Epidermal melanocyte (primary cell): ENCODE data around the gene PDE8A.

Experiments used
- DNase-seq: peaks from one replicate; pipeline ENCODE4 v3.0.0; 2011; ENCODE audit warnings: low spot score; ENCODE audit not compliant: insufficient read length

PDE8A gene

DNA sequence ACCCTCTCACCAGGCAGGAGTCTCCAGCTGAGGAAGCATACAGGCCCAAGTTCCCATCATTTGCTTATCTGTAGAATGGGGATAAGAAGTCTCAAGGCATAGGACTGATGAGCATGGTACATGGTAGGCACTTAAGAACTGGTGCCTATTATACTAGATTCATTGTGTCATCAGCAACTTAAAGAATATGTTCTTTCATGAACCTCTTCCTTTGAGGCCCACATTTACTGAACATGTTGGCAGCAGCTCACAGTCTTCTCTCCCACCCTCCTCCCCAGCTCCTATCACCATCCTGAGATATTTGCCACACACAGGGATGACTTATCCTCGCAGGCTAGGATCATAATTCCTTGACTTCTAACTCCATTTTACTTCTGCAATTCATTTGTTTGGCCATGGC lies 142.5 kb downstream of the PDE8A start:
- DNase-seq: no peak

DNA sequence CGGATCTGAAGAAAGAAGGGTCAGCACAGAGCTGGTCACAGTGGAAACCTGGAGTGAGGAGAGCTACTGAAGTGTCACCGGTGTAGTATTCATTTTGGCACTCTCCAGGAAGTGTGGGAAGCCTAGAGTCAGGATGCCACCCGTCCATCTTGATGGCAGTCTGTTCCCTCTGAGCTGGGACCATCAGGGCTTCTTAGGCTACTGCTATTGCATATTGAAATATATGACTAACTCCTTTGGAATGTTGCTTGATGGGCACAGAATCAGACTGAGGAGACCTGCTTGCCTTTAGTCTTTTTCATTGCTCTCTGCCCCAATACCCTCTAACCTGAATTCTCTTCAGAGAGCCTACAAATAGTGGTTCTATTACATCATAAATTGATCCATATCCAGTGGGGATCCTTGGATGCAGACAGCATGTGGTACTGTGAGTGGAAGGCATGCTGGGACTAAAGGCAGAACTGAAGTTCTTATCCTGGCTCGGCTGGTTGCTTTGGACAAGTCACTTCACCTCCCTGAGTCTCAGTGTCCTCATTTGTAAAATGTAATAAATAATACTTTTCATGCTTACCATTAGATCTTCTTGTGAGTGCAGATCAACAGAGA lies 143.5 kb downstream of the PDE8A start:
- DNase-seq: no peak

DNA sequence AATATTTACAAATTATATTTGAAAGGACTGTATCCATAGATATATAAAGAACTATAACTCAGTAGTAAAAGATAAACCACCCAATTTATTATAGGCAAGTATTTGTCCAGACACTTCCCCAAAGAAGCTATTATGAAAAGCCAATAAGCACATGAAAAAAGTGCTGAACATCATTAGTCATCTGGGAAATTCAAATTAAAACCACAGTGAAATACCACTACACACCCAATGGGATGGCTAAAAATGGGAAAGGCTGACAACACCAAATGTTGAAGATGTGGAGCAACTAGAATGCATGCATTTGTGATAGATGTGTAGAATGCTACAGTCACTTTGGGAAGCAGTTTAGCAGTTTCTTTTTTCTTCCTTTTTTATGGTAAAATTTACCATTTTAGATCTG lies 147.0 kb downstream of the PDE8A start:
- no peak for DNase-seq

- DNase-seq: no peak
Observed at GRCh38 chr15:85129881-85130280, 148.2 kb downstream of the PDE8A start.

DNA sequence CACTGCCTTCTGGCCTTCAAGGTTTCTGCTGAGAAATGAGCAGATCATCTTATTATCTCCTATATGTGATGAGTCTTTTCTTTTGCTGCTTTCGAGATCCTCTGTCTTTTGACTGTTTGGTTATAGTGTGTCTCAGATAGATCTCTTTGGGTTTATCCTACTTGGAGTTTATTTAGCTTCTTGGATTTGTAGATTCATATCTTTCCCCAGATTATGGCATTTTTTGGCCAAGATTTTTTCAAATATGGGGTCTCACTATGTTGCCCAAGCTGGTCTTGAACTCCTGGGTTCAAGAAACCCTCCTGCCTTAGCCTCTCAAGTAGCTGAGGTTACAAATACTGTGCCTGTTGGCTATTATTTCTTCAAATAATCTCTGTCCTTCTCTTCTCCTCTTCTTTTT lies 150.3 kb downstream of the PDE8A start:
- DNase-seq: no peak

DNA sequence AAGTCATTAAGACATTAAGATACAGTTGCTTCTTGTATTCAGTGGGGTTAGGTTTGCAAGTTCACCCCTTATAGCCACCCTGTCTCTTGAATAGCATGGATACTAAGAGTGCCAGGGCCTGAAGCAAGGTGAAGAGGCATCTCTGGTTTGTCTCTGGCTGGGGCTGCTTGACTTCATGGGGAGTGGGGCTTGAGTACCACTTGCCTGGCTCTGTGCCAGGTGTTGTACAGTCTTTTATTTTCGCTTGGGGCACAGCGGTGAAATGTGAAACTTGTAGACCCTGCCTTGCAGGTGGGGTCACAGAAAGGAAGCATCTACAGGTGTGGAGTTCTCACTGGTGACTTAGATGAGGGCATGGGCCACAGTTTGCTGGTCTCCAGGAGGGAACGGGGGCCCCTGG lies 152.1 kb downstream of the PDE8A start:
- DNase-seq: no peak

- DNase-seq: no peak
Observed at GRCh38 chr15:85137489-85138168, 156.0 kb downstream of the PDE8A start.

- DNase-seq: no peak
Observed at GRCh38 chr15:85139391-85139790, 157.7 kb downstream of the PDE8A start.

DNA sequence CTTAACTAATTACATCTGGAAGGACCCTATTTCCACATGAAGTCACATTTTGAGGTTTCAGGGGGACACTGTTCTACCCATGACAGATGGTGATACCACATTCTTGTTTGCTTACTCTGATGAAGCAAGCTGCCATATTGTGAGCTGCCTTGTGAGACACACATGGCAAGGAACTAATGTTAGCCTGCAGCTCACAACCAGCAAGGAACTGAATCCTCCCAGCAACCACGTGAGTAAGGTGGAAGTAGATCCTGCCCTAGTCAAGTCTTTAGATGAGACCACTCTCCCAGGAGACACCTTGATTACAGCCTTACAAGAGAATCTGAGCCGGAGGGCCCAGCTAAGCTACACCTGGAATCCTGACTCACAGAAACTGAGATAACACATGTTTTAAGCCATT lies 160.1 kb downstream of the PDE8A start:
- no peak for DNase-seq

DNA sequence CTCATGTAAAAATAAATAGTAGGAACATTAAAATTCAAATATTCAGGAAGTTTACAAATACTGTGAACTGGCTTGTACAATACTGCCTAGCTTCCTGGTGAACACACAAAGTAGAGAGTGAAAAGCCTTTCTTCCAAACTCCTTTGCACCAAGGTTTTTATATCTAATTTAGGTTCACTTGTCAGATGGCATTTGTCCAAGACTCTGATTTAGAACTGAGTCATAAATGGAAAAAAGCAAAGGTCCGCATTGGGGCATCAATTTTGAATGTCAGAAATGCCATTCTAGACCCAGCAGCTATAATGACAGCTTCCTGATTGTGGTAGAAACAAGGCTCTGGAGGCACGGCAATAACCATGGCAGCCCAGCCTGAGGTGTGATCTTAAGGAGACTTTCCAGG lies 160.7 kb downstream of the PDE8A start:
- no peak for DNase-seq

DNA sequence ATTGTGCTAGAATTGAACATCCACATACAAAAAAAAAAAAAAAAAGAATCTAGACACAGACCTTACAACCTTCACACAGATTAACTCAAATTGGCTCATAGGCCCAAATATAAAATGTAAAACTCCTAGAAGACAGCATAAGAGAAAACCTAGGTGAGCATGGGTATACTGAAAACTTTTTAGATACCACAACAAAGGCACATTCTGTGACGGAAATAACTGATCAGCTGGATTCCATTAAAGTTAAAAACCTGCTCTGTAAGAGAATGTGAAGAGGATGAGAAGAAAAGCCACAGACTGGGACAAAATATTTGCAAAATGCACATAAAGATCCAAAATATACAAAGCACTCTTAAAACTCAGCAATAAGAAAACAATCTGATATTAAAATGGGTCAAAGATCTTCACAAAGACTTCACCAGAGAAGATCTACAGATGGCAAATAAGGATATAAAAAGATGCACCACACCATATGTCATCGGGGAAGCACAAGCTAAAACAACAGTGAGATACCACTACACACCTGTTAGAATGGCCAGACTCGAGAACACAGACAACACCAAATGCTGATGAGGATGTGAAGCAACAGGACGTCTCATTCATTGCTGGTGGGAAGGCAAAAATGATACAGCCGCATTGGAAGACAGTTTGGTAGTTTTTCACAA lies 167.9 kb downstream of the PDE8A start:
- DNase-seq: no peak

DNA sequence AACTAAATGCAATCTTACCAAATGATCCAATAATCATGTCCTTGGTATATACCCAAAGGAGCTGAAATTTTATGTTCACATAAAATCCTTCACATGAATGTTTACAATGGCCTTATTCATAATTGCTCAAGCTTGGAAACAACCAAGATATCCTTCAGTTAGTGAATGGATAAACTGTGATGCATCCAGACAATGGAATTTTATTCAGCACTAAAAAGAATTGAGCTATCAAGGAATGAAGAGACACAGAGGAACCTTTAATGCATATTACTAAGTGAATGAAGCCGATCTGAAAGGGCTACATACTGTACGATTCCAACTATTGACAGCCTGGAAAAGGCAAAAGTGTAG lies 168.4 kb downstream of the PDE8A start:
- peak; percentile 57 for DNase-seq

GRCh38 chr15:85151145-85151544 lies 169.5 kb downstream of the PDE8A start:
- no peak for DNase-seq

DNA sequence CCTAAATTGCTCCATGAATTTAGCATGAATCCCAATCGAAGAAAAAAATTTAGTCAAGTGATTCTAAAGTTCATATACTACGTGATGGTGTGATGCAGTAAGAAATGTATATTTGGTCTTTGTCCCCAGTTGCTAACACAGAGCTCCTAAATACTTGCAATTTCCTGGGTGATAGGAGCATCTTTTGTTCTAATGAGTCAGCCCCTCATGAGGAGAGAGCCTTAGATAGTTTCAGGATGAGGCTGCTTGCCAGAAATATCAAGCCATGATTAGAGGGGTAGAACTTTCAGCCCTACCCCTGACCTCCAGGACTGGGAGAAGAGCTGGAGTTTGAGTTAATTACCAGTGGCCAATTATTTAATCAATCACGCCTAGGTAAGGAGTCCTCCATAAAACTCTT lies 170.2 kb downstream of the PDE8A start:
- DNase-seq: no peak

GRCh38 chr15:85154061-85154460 lies 172.4 kb downstream of the PDE8A start:
- DNase-seq: no peak

DNA sequence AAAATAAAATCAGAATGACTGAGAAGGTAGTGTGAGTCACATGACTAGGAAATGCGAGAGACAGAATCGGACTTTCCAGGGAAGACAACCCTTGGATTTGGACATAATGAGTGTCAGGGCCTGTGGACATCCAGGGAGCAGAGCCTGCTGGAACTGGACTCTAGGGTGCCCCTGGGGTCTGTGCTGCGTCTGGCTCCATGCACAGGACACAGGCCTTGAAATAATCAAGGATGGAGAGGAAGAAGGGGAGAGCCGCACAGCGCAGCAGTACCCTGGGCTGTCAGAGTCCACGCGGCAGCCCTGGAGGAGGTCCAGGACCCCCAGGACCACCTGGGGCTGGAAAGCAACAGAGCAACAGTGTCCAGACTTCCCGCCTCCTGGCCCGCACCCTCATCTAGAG lies 173.7 kb downstream of the PDE8A start:
- no peak for DNase-seq

DNA sequence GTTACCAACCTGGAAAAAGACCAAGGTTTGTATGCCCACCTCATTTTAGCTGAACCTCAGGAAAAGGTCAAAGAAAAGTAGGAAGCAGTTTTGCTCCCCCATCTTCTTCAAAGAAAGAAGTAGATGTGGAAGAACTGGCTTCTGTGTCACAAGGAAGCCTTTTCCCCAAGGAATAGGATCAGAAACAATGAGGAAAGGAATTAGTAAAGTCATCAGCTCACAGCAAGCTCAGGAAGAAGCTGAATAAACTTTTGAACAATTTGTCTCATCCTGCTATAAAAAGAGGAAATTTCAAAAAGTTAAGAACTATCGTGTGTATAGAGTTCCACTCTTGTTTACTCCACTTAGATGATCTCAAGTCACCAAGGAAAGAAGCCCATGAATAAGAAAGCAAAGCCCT lies 174.2 kb downstream of the PDE8A start:
- no peak for DNase-seq

GRCh38 chr15:85157344-85157743 lies 175.7 kb downstream of the PDE8A start:
- no peak for DNase-seq

GRCh38 chr15:85162237-85162636 lies 180.6 kb downstream of the PDE8A start:
- DNase-seq: no peak

DNA sequence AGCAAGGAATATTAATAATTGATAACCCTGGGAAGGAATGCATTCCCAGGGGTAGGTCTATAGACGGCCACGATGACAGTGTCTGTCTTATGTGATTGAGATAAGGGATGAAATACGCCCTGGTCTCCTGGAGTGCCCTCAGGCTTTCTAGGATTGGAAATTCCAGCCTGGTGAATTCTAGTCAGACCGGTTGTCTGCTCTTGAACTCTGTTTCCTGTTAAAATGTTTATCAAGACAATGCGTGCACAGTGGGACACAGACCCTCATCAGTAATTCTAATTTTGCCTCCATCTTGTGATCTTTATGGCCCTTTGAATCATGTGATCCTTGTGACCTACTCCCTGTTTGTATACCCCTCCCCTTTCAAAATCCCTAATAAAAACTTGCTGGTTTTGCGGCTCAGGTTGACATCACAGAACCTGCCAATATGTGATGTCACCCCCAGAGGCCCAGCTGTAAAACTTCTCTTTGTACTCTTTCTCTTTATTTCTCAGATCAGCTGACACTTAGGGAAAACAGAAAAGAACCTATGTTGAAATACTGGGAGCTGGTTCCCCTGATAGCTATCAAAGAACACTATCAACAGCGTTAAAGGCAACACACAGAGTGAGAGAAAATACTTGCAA lies 183.3 kb downstream of the PDE8A start:
- no peak for DNase-seq

GRCh38 chr15:85167568-85167967 lies 185.9 kb downstream of the PDE8A start:
- DNase-seq: no peak

DNA sequence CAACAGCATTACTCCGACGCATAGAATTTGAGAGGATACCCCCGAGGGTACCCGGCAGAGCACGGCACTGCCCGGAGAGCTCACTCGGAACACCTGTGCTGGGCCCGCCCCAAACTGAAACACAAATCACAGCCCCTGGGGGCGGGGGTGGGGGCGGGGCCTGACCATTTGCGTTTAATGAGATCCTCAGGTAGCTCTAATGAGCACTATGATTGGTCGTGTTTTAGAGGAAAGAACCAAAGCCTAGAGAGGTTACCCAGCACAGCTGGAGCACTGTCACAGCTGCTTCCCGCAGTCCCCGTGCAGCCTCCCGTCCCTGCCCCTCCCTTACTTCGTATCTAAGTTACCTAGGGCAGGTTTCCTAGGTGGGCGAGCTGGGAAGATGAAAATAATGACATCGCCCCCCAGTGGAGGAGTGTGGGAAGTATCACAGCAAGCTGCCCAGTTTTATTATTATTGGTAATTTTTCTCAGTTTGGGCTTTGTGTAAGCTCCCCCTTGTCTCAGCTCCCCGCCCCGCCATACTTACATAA lies 187.1 kb downstream of the PDE8A start:
- no peak for DNase-seq
